Ovary (tissue), 9 donors: ENCODE data around the gene AURKA. TPM values are rescaled to one million over a fixed set of nuclear protein-coding genes. Genes with fewer than 3 reads are reported as not detected.

ENCODE experiments used
- DNase-seq, 5 donors: peaks; one replicate each; pipeline ENCODE4 v3.0.0-alpha.2; 2019 to 2020
- H3K27ac ChIP-seq, 2 donors: fragments of 200-600 bp; one replicate each; pipeline versions ENCODE4 v1.5.1 to v1.8.0; 2019 to 2022
- H3K27me3 ChIP-seq: fragments of 200-600 bp; one replicate; pipeline ENCODE4 v1.8.0; 2022
- H3K36me3 ChIP-seq: fragments of 200-600 bp; sonication (generic); one replicate; pipeline ENCODE4 v1.5.1; 2019
- H3K4me1 ChIP-seq: one replicate; pipeline ENCODE4 v1.8.1; 2013; ENCODE audit warnings: mild to moderate bottlenecking, moderate library complexity; ENCODE audit not compliant: insufficient read depth
- H3K4me3 ChIP-seq: fragments of 200-600 bp; sonication (generic); one replicate; pipeline ENCODE4 v1.5.1; 2017
- H3K9me3 ChIP-seq, 2 donors: fragments of 200-600 bp in 1 of 2; sonication (generic) in 1 of 2; one replicate each; pipeline versions ENCODE4 v1.5.1 to v1.8.1; 2013 to 2019; ENCODE audit warnings: mild to moderate bottlenecking in 1 of 2, moderate library complexity in 1 of 2
- EP300 ChIP-seq: sonication (generic); formaldehyde crosslinking; IDR thresholded peaks from one replicate; pipeline ENCODE4 v1.6.1; 2017; ENCODE audit warnings: antibody characterized with exemption
- POLR2A ChIP-seq: fragments of 450-650 bp; IDR thresholded peaks from one replicate; pipeline ENCODE4 v1.6.1; 2017; ENCODE audit warnings: antibody characterized with exemption, mild to moderate bottlenecking, moderate library complexity
- WGBS, 3 donors: extraction: QIAGEN DNeasy Blood & Tissue Kit in 1 of 3; methylation state at CpG; one replicate each; pipeline versions ENCODE4 v1.1.5 to v1.1.7; 2013 to 2017; 5-methylcytosine and 5-hydroxymethylcytosine counted together
- intact Hi-C, 4 donors: fragments of 100-400 bp; cut with DNase I; formaldehyde crosslinking; loops; one replicate each; pipeline versions ENCODE4 v1.11.0 to v1.15.1; 2022 to 2023
- polyA plus RNA-seq, 2 donors: library from polyadenylated mRNA; stranded (reverse); fragments of 200-250 nt in 1 of 2; fragments of 350-450 nt in 1 of 2; fragmentation: Illumina TruSeq in 1 of 2; extraction: RNeasy Lipid Tissue Mini Kit (QIAGEN cat#74804) in 1 of 2; gene quantifications; one replicate each; pipeline ENCODE4 v1.2.3, GENCODE V29; 2013 to 2014
- total RNA-seq, 7 donors: library from RNA; depleted of rRNA in 2 of 7; stranded (reverse); fragments of >200 nt in 2 of 7; fragmentation: NEBNext Ultra II Directional in 3 of 7; extraction: Animal tissue kit (Norgen Biotek cat#: 25700) in 3 of 7; gene quantifications; one replicate each; pipeline versions ENCODE4 v1.1.0 to v1.2.4, GENCODE V29; 2016 to 2023
- TF ChIP-seq, protein P1 (sequence below), 3 donors: fragments of 450-650 bp in 2 of 3; fragments of 200-600 bp in 1 of 3; IDR thresholded peaks; one replicate each; pipeline versions ENCODE4 v1.5.1 to v1.8.0; 2016 to 2022; ENCODE audit warnings: antibody characterized with exemption in 3 of 3, mild to moderate bottlenecking in 1 of 3
- donor health status: DM: no; HTN: no; CAD: no; lungs with moderate emphysema.
- donor health status: DM: no; HTN: no; CAD: no.
- donor health status: Bipolar disorder and iron deficiency.
- donor health status: DM: yes; HTN: yes; CAD: no.
- donor health status: DM: no; HTN: no; CAD: no.
- donor health status: DM: yes; HTN: yes; CAD: no.

Gene AURKA
- total and polyA plus RNA-seq, 9 donors, result 2.2 to 10.0 (median 3.2) TPM

DNA sequence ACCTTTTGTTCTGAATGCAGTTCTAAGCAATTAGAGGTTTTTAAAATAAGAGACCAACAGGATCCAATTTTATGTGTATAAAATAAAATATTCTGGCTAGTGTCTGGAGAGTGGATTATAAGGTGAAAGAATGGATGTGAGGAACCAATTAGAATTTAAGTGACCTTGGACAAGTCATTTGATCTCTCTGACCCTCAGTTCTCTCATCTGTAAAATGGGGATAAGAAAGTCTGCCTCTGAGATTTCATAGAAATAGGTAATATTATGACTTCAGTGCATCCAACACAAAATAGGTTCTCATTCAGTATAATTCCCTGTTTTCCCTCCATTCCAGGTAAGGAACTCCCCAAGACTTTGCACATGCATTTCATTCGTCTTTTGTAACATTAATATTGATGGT lies 38.9 kb upstream of the AURKA start:
- Histone ChIP-seq H3K9me3 (no peaks in the 10 kb centered on the region), H3K4me1 (no peaks in the 10 kb centered on the region), H3K27ac (no peak overlapping the region), H3K27me3 (no peaks in the 10 kb centered on the region), H3K36me3 (no peaks in the 10 kb centered on the region), H3K4me3 (no peak overlapping the region)
- TF ChIP-seq EP300 (no peak), POLR2A (no peak)
- TF ChIP-seq, protein P1, sequence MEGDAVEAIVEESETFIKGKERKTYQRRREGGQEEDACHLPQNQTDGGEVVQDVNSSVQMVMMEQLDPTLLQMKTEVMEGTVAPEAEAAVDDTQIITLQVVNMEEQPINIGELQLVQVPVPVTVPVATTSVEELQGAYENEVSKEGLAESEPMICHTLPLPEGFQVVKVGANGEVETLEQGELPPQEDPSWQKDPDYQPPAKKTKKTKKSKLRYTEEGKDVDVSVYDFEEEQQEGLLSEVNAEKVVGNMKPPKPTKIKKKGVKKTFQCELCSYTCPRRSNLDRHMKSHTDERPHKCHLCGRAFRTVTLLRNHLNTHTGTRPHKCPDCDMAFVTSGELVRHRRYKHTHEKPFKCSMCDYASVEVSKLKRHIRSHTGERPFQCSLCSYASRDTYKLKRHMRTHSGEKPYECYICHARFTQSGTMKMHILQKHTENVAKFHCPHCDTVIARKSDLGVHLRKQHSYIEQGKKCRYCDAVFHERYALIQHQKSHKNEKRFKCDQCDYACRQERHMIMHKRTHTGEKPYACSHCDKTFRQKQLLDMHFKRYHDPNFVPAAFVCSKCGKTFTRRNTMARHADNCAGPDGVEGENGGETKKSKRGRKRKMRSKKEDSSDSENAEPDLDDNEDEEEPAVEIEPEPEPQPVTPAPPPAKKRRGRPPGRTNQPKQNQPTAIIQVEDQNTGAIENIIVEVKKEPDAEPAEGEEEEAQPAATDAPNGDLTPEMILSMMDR (IDR thresholded peaks at IDR 0.05), result no peak
- WGBS, 3 donors, result 86 to 99% (median 93%) methylated on average over 1 of the region's 1 CpG
- no peak for DNase-seq
- intact Hi-C loops, result no loop called here

DNA sequence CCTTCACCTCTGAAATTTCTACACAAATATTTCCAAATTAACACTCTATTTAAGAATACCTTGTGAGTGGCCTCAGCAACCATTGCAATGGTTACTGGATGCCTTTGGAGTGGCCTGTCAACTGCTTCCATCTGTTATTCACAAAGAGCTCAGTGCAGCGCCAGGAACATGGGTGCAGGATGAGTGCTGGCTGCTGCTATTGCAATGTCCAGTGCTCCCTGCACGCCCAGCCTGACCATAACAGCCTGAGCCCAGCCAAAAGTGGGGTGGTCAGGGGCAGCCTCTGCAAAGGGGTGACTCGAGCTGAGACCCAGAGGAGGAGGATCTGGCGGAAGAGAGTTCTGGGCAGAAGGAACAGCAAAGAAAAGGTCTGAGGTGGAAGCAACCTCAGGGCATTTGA lies 38.4 kb upstream of the AURKA start:
- no peaks in the 10 kb centered on the region for H3K27me3 ChIP-seq
- no peaks in the 10 kb centered on the region for H3K4me1 ChIP-seq
- DNase-seq, result no peak
- H3K27ac ChIP-seq, result no peak overlapping the region
- TF ChIP-seq POLR2A (no peak), EP300 (no peak)
- TF ChIP-seq, protein P1 (IDR thresholded peaks at IDR 0.05), result no peak
- H3K4me3 ChIP-seq, result no peak overlapping the region
- H3K9me3 ChIP-seq, result no peaks in the 10 kb centered on the region
- H3K36me3 ChIP-seq, result no peaks in the 10 kb centered on the region
- WGBS, 3 donors, result 76 to 85% (median 81%) methylated on average over 4 of the region's 4 CpGs
- intact Hi-C loops, result no loop called here

DNA sequence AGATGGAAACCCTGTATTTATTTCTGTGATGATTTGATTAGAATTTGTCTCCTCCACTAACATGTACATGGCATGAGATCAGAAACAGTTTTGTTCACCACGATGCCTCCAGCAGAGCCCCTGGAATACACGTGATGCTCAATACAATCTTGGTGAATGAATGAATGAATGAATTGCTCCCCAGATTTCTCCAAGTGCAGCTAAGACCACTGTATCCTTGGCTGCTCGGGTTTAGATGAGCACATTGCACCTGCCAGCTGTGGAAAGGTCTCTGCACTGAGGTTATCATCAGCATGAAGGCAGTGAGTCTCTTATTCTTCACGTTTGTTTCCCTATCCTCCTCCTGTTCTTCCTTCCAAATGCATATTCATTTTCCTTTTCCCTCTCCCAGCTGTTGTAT lies 37.9 kb upstream of the AURKA start:
- 53 to 55% (median 54%) methylated on average over 4 of the region's 4 CpGs for WGBS, 3 donors

DNA sequence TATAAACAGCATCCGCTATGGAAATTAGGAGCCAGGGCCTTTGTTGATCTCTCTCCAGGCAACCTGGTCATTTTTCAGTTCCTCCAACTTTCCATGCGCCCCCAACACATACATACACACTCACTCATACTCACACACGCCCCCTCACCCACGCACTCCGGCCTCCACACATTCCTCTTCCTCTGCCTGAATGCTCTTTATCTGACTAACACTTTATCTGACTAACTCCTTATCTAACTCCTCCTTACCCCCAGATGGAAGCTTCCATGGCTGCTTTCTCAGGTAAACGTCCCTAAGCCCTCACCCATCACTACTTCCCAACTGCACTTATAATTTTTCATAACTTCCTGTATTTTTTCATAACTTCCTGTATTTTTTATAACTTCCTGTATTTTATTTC lies 37.5 kb upstream of the AURKA start:
- DNase-seq, result no peak
- Histone ChIP-seq H3K27me3 (no peaks in the 10 kb centered on the region), H3K36me3 (no peaks in the 10 kb centered on the region), H3K9me3 (no peaks in the 10 kb centered on the region), H3K4me3 (no peak overlapping the region), H3K27ac (no peak overlapping the region), H3K4me1 (no peaks in the 10 kb centered on the region)
- 54 to 71% (median 62%) methylated on average over 6 of the region's 6 CpGs for WGBS, 3 donors
- TF ChIP-seq POLR2A (no peak), EP300 (no peak)
- intact Hi-C loops, result no loop called here

More for the DNA sequence above, 37.9 kb upstream of the AURKA start:
- no peak overlapping the region for H3K4me3 ChIP-seq
- no peaks in the 10 kb centered on the region for H3K27me3 ChIP-seq
- no peak for DNase-seq
- H3K36me3 ChIP-seq, result no peaks in the 10 kb centered on the region
- intact Hi-C loops, result no loop called here
- H3K4me1 ChIP-seq, result no peaks in the 10 kb centered on the region
- H3K9me3 ChIP-seq, result no peaks in the 10 kb centered on the region
- H3K27ac ChIP-seq, result no peak overlapping the region
- TF ChIP-seq, protein P1 (IDR thresholded peaks at IDR 0.05), result no peak
- no peak for TF ChIP-seq EP300
- no peak for TF ChIP-seq POLR2A

DNA sequence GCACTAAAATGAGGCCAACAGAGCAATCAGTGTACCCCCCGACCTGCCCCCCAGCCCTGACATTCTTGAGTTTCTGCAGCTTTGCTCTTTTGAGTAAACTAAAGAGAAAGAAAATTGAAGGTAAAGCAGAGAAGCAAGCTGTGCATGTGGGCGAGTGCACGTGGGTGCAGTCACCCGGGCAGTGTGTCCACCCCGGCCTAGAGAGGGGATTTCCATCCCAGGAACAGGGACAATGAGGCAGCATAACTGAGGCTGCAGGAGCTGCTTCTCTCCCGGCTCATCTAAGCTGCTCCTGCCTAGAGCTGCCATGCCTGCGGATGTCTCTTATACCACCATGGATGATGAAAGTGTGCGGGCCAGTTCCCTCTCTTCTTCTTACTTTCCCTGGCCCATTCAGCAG lies 36.9 kb upstream of the AURKA start:
- no peak for DNase-seq
- Histone ChIP-seq H3K9me3 (no peaks in the 10 kb centered on the region), H3K36me3 (no peaks in the 10 kb centered on the region), H3K4me1 (no peaks in the 10 kb centered on the region), H3K27me3 (no peaks in the 10 kb centered on the region), H3K4me3 (no peak overlapping the region), H3K27ac (no peak overlapping the region)
- 75 to 87% (median 81%) methylated on average over 8 of the region's 8 CpGs for WGBS, 3 donors
- TF ChIP-seq POLR2A (no peak), EP300 (no peak)
- TF ChIP-seq, protein P1 (IDR thresholded peaks at IDR 0.05), result no peak
- intact Hi-C loops, result no loop called here
